HEK293 (cell line): ENCODE data around the gene PLPPR4.

Experiments used
- CTCF ChIA-PET: fragments of 350-600 bp; formaldehyde crosslinking; extraction: SDS; loops from one replicate; lab custom pipeline; 2021; ENCODE audit warnings: antibody characterized with exemption; lab: Yijun Ruan, JAX
- POLR2A ChIA-PET: fragments of 300-600 bp; formaldehyde crosslinking; extraction: SDS; loops from one replicate; lab custom pipeline; 2020; ENCODE audit warnings: antibody characterized with exemption, inconsistent platforms; lab: Yijun Ruan, JAX
- H3K27ac ChIP-seq: fragments of 200-500 bp; sonication (Bioruptor generic); 2 replicates; pipeline ENCODE4 v1.5.1; 2014; ENCODE audit warnings: low read depth, low read length, control low read depth, inconsistent platforms; ENCODE audit errors: extremely low read depth
- H3K36me3 ChIP-seq, 2 experiments: fragments of 200-500 bp in 1 of 2; sonication (Bioruptor generic) in 1 of 2; 1 replicate in 1 of 2; 2 replicates in 1 of 2; pipeline ENCODE4 v1.5.1; 2014 to 2017; ENCODE audit warnings: inconsistent platforms in 2 of 2, low read length in 2 of 2; ENCODE audit not compliant: control insufficient read depth in 2 of 2, insufficient read depth in 1 of 2
- H3K4me1 ChIP-seq: fragments of 200-500 bp; sonication (Bioruptor generic); 2 replicates; pipeline ENCODE4 v1.5.1; 2014; ENCODE audit warnings: mild to moderate bottlenecking, low read length, inconsistent platforms; ENCODE audit not compliant: control insufficient read depth, insufficient read depth
- H3K4me3 ChIP-seq: 2 replicates; pipeline ENCODE4 v1.5.1; 2011; ENCODE audit warnings: low read depth, mild to moderate bottlenecking, control low read depth, low read length, moderate library complexity
- H3K9me3 ChIP-seq: fragments of 200-500 bp; sonication (Bioruptor generic); 2 replicates; pipeline ENCODE4 v1.5.1; 2014; ENCODE audit warnings: low read depth, low read length, inconsistent platforms; ENCODE audit not compliant: control insufficient read depth, insufficient read depth
- HOXD13 ChIP-seq: sonication (generic); formaldehyde crosslinking; IDR thresholded peaks from 2 replicates; pipeline ENCODE4 v1.8.0; 2022; ENCODE audit warnings: missing genetic modification reagents, borderline replicate concordance
- SCRT1 ChIP-seq: fragments of 450-650 bp; formaldehyde crosslinking; IDR thresholded peaks from 2 replicates; pipeline ENCODE4 v1.5.1; 2016; ENCODE audit warnings: missing biosample characterization, missing genetic modification characterization, borderline replicate concordance
- TRIM28 ChIP-seq: IDR thresholded peaks from 2 replicates; pipeline ENCODE4 v1.6.1; 2011; ENCODE audit warnings: low read length, control low read depth, borderline replicate concordance
- YY2 ChIP-seq: fragments of 450-650 bp; formaldehyde crosslinking; IDR thresholded peaks from 2 replicates; pipeline ENCODE4 v1.5.1; 2016; ENCODE audit warnings: missing biosample characterization, missing genetic modification characterization
- ZBTB10 ChIP-seq: fragments of 450-650 bp; formaldehyde crosslinking; IDR thresholded peaks from 2 replicates; pipeline ENCODE4 v1.5.1; 2016; ENCODE audit warnings: missing biosample characterization, missing genetic modification characterization
- ZFHX2 ChIP-seq: fragments of 450-650 bp; formaldehyde crosslinking; conservative IDR thresholded peaks from 2 replicates; pipeline ENCODE4 v1.5.1; 2016; ENCODE audit warnings: missing biosample characterization, missing genetic modification characterization
- ZFP69B ChIP-seq: fragments of 450-650 bp; formaldehyde crosslinking; IDR thresholded peaks from 2 replicates; pipeline ENCODE4 v1.5.1; 2016; ENCODE audit warnings: missing biosample characterization, missing genetic modification characterization
- ZNF175 ChIP-seq: fragments of 450-650 bp; formaldehyde crosslinking; IDR thresholded peaks from 2 replicates; pipeline ENCODE4 v1.5.1; 2016; ENCODE audit warnings: missing biosample characterization, missing genetic modification characterization
- ZNF341 ChIP-seq: fragments of 450-650 bp; formaldehyde crosslinking; IDR thresholded peaks from 2 replicates; pipeline ENCODE4; 2016; ENCODE audit warnings: low read depth, missing biosample characterization, missing genetic modification characterization
- ZNF560 ChIP-seq: fragments of 450-650 bp; formaldehyde crosslinking; IDR thresholded peaks from 2 replicates; pipeline ENCODE4 v1.5.1; 2017; ENCODE audit warnings: missing biosample characterization, missing genetic modification characterization, borderline replicate concordance
- ZNF623 ChIP-seq: fragments of 450-650 bp; formaldehyde crosslinking; IDR thresholded peaks from 2 replicates; pipeline ENCODE4 v1.5.1; 2016; ENCODE audit warnings: missing biosample characterization, missing genetic modification characterization
- ZNF776 ChIP-seq: fragments of 450-650 bp; formaldehyde crosslinking; IDR thresholded peaks from 2 replicates; pipeline ENCODE4 v1.5.0; 2017; ENCODE audit warnings: missing biosample characterization, missing genetic modification characterization, borderline replicate concordance
- ZSCAN23 ChIP-seq: fragments of 450-650 bp; formaldehyde crosslinking; IDR thresholded peaks from 2 replicates; pipeline ENCODE4 v1.5.1; 2016; ENCODE audit warnings: missing biosample characterization, missing genetic modification characterization
- ZSCAN5A ChIP-seq: fragments of 450-650 bp; formaldehyde crosslinking; IDR thresholded peaks from 2 replicates; pipeline ENCODE4 v1.5.1; 2016; ENCODE audit warnings: missing biosample characterization, missing genetic modification characterization
- ZXDB ChIP-seq: fragments of 450-650 bp; formaldehyde crosslinking; IDR thresholded peaks from 2 replicates; pipeline ENCODE4 v1.5.1; 2016; ENCODE audit warnings: missing biosample characterization, missing genetic modification characterization
- TF ChIP-seq, protein P1 (sequence below): fragments of 450-650 bp; formaldehyde crosslinking; IDR thresholded peaks from 2 replicates; pipeline ENCODE4 v1.5.1; 2016; ENCODE audit warnings: missing biosample characterization, missing genetic modification characterization
- TF ChIP-seq, protein P2 (sequence below): fragments of 450-650 bp; formaldehyde crosslinking; conservative IDR thresholded peaks from 2 replicates; pipeline ENCODE4 v1.5.1; 2016; ENCODE audit warnings: low read depth, missing biosample characterization, missing genetic modification characterization

Gene PLPPR4

DNA sequence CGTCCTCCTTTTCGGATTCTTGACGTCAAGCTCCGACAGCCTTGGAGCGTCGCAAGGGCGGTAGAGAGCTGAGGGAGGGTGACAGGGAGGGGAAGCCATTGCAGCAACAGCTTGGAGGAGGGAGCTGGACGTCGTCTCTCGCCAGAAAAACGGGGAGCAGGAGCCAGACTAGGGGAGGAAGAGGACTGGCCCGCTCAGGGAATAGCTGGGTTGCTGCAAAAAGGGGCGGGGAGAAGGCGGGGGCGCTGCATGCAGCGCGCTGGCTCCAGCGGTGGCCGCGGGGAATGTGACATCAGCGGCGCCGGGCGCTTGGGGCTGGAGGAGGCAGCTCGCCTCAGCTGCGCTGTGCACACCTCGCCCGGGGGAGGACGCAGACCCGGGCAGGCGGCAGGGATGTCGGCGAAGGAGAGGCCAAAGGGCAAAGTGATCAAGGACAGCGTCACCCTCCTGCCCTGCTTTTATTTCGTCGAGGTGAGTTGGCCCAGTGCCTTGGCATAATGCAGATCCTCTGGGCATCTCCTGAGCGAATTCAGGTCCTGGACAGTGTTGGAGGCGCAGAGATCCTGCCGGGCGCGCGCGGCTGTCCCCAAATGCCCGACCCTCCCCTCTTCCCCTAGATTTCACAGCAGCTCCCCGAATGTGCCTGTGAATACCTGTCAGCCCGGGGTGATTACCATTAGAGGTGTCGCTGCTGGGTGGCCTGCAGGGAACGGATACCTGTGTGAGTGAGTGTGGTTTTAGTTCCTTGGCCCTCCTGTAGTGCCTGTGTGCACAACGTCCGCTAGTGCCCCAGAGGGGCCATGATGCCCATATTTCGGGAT, at the start of gene PLPPR4 (continued):
- no peak for TF ChIP-seq ZNF175
- TF ChIP-seq ZNF341 (tag by site-specific recombination), result peak; percentile 69
- TF ChIP-seq, protein P1, sequence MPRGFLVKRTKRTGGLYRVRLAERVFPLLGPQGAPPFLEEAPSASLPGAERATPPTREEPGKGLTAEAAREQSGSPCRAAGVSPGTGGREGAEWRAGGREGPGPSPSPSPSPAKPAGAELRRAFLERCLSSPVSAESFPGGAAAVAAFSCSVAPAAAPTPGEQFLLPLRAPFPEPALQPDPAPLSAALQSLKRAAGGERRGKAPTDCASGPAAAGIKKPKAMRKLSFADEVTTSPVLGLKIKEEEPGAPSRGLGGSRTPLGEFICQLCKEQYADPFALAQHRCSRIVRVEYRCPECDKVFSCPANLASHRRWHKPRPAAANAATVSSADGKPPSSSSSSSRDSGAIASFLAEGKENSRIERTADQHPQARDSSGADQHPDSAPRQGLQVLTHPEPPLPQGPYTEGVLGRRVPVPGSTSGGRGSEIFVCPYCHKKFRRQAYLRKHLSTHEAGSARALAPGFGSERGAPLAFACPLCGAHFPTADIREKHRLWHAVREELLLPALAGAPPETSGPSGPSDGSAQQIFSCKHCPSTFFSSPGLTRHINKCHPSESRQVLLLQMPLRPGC, result no peak

DNA sequence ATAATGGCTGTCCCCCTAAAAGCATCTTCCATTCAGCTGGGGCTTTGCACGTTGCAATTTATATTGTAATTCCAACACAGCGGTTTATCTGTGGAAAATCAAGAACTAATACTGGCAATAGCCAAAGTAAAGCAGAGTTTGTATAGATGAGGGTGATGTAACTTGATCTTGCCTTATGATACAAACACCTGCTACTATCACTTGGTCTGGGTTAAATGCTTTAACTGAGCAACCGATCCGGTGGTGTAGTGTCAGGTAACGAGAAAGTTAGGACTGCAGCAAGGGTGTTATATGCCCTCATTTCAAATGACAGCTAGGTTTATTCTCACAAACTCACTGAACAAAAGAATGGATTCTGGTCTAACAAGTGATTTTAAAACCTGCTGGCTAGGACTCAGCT, 47.3 kb upstream of the PLPPR4 start:
- no peak overlapping the region for H3K4me3 ChIP-seq
- H3K36me3 ChIP-seq, result no peaks in the 10 kb centered on the region
- no peaks in the 10 kb centered on the region for H3K9me3 ChIP-seq
- ChIA-PET POLR2A (no interaction called here), CTCF (no interaction called here)
- no peak overlapping the region for H3K27ac ChIP-seq
- TF ChIP-seq TRIM28, result no peak
- TF ChIP-seq HOXD13, result no peak
- TF ChIP-seq ZSCAN23 (tag by site-specific recombination), result no peak
- TF ChIP-seq ZNF776 (tag by site-specific recombination), result no peak
- no peak for TF ChIP-seq ZFP69B (tag by site-specific recombination)
- TF ChIP-seq ZBTB10 (tag by site-specific recombination), result no peak
- no peak for TF ChIP-seq ZFHX2 (tag by site-specific recombination)
- no peak for TF ChIP-seq ZSCAN5A
- TF ChIP-seq ZNF623, result no peak
- no peak for TF ChIP-seq YY2 (tag by site-specific recombination)
- no peak for TF ChIP-seq ZNF560 (tag by site-specific recombination)
- TF ChIP-seq, protein P2, sequence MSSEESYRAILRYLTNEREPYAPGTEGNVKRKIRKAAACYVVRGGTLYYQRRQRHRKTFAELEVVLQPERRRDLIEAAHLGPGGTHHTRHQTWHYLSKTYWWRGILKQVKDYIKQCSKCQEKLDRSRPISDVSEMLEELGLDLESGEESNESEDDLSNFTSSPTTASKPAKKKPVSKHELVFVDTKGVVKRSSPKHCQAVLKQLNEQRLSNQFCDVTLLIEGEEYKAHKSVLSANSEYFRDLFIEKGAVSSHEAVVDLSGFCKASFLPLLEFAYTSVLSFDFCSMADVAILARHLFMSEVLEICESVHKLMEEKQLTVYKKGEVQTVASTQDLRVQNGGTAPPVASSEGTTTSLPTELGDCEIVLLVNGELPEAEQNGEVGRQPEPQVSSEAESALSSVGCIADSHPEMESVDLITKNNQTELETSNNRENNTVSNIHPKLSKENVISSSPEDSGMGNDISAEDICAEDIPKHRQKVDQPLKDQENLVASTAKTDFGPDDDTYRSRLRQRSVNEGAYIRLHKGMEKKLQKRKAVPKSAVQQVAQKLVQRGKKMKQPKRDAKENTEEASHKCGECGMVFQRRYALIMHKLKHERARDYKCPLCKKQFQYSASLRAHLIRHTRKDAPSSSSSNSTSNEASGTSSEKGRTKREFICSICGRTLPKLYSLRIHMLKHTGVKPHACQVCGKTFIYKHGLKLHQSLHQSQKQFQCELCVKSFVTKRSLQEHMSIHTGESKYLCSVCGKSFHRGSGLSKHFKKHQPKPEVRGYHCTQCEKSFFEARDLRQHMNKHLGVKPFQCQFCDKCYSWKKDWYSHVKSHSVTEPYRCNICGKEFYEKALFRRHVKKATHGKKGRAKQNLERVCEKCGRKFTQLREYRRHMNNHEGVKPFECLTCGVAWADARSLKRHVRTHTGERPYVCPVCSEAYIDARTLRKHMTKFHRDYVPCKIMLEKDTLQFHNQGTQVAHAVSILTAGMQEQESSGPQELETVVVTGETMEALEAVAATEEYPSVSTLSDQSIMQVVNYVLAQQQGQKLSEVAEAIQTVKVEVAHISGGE, result no peak
- no peak for TF ChIP-seq SCRT1 (tag by site-specific recombination)
- TF ChIP-seq ZXDB (tag by site-specific recombination), result no peak
- TF ChIP-seq, all 188 proteins: peak for 0
- no peaks in the 10 kb centered on the region for H3K4me1 ChIP-seq
